Erythroblast (primary cell): Measurements from ENCODE around the gene RAB11FIP2.

Experiments used
- GATA1 ChIP-seq: IDR thresholded peaks from 2 replicates; pipeline ENCODE4 v1.6.1; 2011; ENCODE audit warnings: low read depth, mild to moderate bottlenecking, control low read depth, low read length, moderate library complexity
- POLR2A ChIP-seq: IDR thresholded peaks from 2 replicates; pipeline ENCODE4 v1.6.1; 2011; ENCODE audit warnings: mild to moderate bottlenecking, low read length

- TF ChIP-seq POLR2A (no peak), GATA1 (no peak)
These were observed 82.2 kb downstream of the RAB11FIP2 start for GRCh38 chr10:117964536-117964935.
